Measurements from ENCODE around the gene CPLX3. TPM values are rescaled to one million over a fixed set of nuclear protein-coding genes. Genes with fewer than 3 reads are reported as not detected.

Gene CPLX3
- polyA plus RNA-seq, 3 donors from 2014 or later, result not detected

GRCh38 chr15:74841891-74842373 is 15.5 kb downstream of the CPLX3 start:
- H3K9me3 Mint-ChIP-seq, result no peaks in the 10 kb centered on the region
- H3K27me3 Mint-ChIP-seq (ENCODE audit: low read depth in 3 of 3), result peaks cover 0 to 9% (median 7%) of the 10 kb centered on the region in 3 donors
- peaks cover 0 to 9% (median 4%) of the 10 kb centered on the region in 3 donors for H3K36me3 Mint-ChIP-seq
- peak overlapping the region in 3 of 6 donors; percentile 28 to 81 (median 45) for H3K27ac Mint-ChIP-seq
- no peak for DNase-seq
- peaks cover 45 to 53% of the 10 kb centered on the region in 2 donors for H3K4me1 Mint-ChIP-seq
- H3K4me3 Mint-ChIP-seq, result peak overlapping the region; percentile 60 to 89 (median 86)

- Mint-ChIP-seq H3K27ac (peak within 1 kb of the TSS; percentile 87 to 97 (median 94)), H3K36me3 (peaks cover 4 to 12% (median 7%) of the 10 kb centered on the region in 3 donors), H3K4me1 (peaks cover 45 to 54% of the 10 kb centered on the region in 2 donors), H3K9me3 (no peaks in the 10 kb centered on the region), H3K27me3 (ENCODE audit: low read depth in 3 of 3) (peaks cover 0 to 7% (median 7%) of the 10 kb centered on the region in 3 donors), H3K4me3 (peak within 1 kb of the TSS; percentile 85 to 94 (median 88))
- peak; percentile 93 for DNase-seq
These were observed 16.4 kb downstream of the CPLX3 start, which contains the start of gene ULK3 for GRCh38 chr15:74842581-74843444. ULK3 (minus strand) TSS chr15:74843156; CDS start chr15:74843105, 51 bp downstream.

- Mint-ChIP-seq H3K36me3 (peaks cover 4 to 18% (median 7%) of the 10 kb centered on the region in 3 donors), H3K4me1 (peaks cover 45 to 54% of the 10 kb centered on the region in 2 donors), H3K9me3 (no peaks in the 10 kb centered on the region), H3K4me3 (peak overlapping the region; percentile 85 to 94 (median 88)), H3K27me3 (ENCODE audit: low read depth in 3 of 3) (peaks cover 0 to 7% (median 7%) of the 10 kb centered on the region in 3 donors), H3K27ac (peak overlapping the region; percentile 87 to 96 (median 91))
- DNase-seq, result no peak
These were observed 17.0 kb downstream of the CPLX3 start for GRCh38 chr15:74843445-74843828.

- no peak for DNase-seq
- Mint-ChIP-seq H3K27me3 (ENCODE audit: low read depth in 3 of 3) (peaks cover 0 to 7% (median 7%) of the 10 kb centered on the region in 3 donors), H3K27ac (peak overlapping the region in 5 of 6 donors; percentile 87 to 97 (median 93)), H3K4me1 (peaks cover 45 to 54% of the 10 kb centered on the region in 2 donors), H3K9me3 (no peaks in the 10 kb centered on the region), H3K4me3 (peak overlapping the region; percentile 85 to 94 (median 88)), H3K36me3 (peaks cover 4 to 21% (median 7%) of the 10 kb centered on the region in 3 donors)
These were observed 17.5 kb downstream of the CPLX3 start for GRCh38 chr15:74843891-74844299.

GRCh38 chr15:74844319-74845207 is 18.1 kb downstream of the CPLX3 start:
- H3K4me3 Mint-ChIP-seq, result peak overlapping the region; percentile 60 to 94 (median 88)
- peaks cover 45 to 54% of the 10 kb centered on the region in 2 donors for H3K4me1 Mint-ChIP-seq
- no peak for DNase-seq
- no peaks in the 10 kb centered on the region for H3K9me3 Mint-ChIP-seq
- peak overlapping the region; percentile 87 to 97 (median 92) for H3K27ac Mint-ChIP-seq
- peaks cover 5 to 21% (median 7%) of the 10 kb centered on the region in 3 donors for H3K36me3 Mint-ChIP-seq
- H3K27me3 Mint-ChIP-seq (ENCODE audit: low read depth in 3 of 3), result peaks cover 0 to 7% (median 5%) of the 10 kb centered on the region in 3 donors

- Mint-ChIP-seq H3K27me3 (ENCODE audit: low read depth in 3 of 3) (peaks cover 0 to 7% (median 5%) of the 10 kb centered on the region in 3 donors), H3K27ac (peak overlapping the region; percentile 87 to 97 (median 92)), H3K4me3 (peak overlapping the region; percentile 60 to 94 (median 88)), H3K4me1 (peaks cover 45 to 54% of the 10 kb centered on the region in 2 donors), H3K36me3 (peaks cover 7 to 24% (median 8%) of the 10 kb centered on the region in 3 donors), H3K9me3 (no peaks in the 10 kb centered on the region)
- DNase-seq, result peak; percentile 43 to 57 (median 44)
These were observed 18.8 kb downstream of the CPLX3 start for GRCh38 chr15:74845208-74845568.

- H3K36me3 Mint-ChIP-seq, result peaks cover 7 to 24% (median 8%) of the 10 kb centered on the region in 3 donors
- peak overlapping the region; percentile 87 to 97 (median 92) for H3K27ac Mint-ChIP-seq
- peaks cover 45 to 54% of the 10 kb centered on the region in 2 donors for H3K4me1 Mint-ChIP-seq
- DNase-seq, result peak; percentile 13 to 31 (median 20)
- H3K27me3 Mint-ChIP-seq (ENCODE audit: low read depth in 3 of 3), result peaks cover 0 to 7% (median 5%) of the 10 kb centered on the region in 3 donors
- H3K4me3 Mint-ChIP-seq, result peak overlapping the region; percentile 60 to 94 (median 88)
- no peaks in the 10 kb centered on the region for H3K9me3 Mint-ChIP-seq
These were observed 19.2 kb downstream of the CPLX3 start for GRCh38 chr15:74845581-74845980.

GRCh38 chr15:74847432-74847831 is 21.0 kb downstream of the CPLX3 start:
- H3K4me3 Mint-ChIP-seq, result no peak overlapping the region
- H3K27ac Mint-ChIP-seq, result peak overlapping the region in 5 of 6 donors; percentile 36 to 75 (median 61)
- DNase-seq, result no peak
- peaks cover 32 to 38% of the 10 kb centered on the region in 2 donors for H3K4me1 Mint-ChIP-seq
- peaks cover 0 to 6% (median 4%) of the 10 kb centered on the region in 3 donors for H3K27me3 Mint-ChIP-seq (ENCODE audit: low read depth in 3 of 3)
- H3K36me3 Mint-ChIP-seq, result peaks cover 8 to 34% (median 10%) of the 10 kb centered on the region in 3 donors
- no peaks in the 10 kb centered on the region for H3K9me3 Mint-ChIP-seq

- DNase-seq, result no peak
- no peaks in the 10 kb centered on the region for H3K9me3 Mint-ChIP-seq
- peaks cover 9 to 12% of the 10 kb centered on the region in 2 donors for H3K4me1 Mint-ChIP-seq
- H3K4me3 Mint-ChIP-seq, result no peak overlapping the region
- H3K27ac Mint-ChIP-seq, result peak overlapping the region in 3 of 6 donors; percentile 14 to 46 (median 23)
- H3K27me3 Mint-ChIP-seq (ENCODE audit: low read depth in 3 of 3), result peaks cover 0 to 4% (median 0%) of the 10 kb centered on the region in 3 donors
- peaks cover 9 to 45% (median 14%) of the 10 kb centered on the region in 3 donors for H3K36me3 Mint-ChIP-seq
These were observed 24.0 kb downstream of the CPLX3 start for GRCh38 chr15:74850393-74850792.

- H3K4me1 Mint-ChIP-seq, result peaks cover 9 to 10% of the 10 kb centered on the region in 2 donors
- DNase-seq, result no peak
- H3K36me3 Mint-ChIP-seq, result peaks cover 10 to 45% (median 14%) of the 10 kb centered on the region in 3 donors
- H3K9me3 Mint-ChIP-seq, result no peaks in the 10 kb centered on the region
- H3K27me3 Mint-ChIP-seq (ENCODE audit: low read depth in 3 of 3), result peaks cover 0 to 2% (median 0%) of the 10 kb centered on the region in 3 donors
- no peak overlapping the region for H3K4me3 Mint-ChIP-seq
- no peak overlapping the region for H3K27ac Mint-ChIP-seq
These were observed 25.5 kb downstream of the CPLX3 start for GRCh38 chr15:74851960-74852359.

- Mint-ChIP-seq H3K27ac (no peak overlapping the region), H3K4me1 (peaks cover 35% of the 10 kb centered on the region in 2 donors), H3K9me3 (no peaks in the 10 kb centered on the region), H3K27me3 (ENCODE audit: low read depth in 3 of 3) (peaks cover 0 to 2% (median 0%) of the 10 kb centered on the region in 3 donors), H3K4me3 (no peak overlapping the region), H3K36me3 (peaks cover 7 to 27% (median 10%) of the 10 kb centered on the region in 3 donors)
- no peak for DNase-seq
These were observed 28.1 kb downstream of the CPLX3 start for GRCh38 chr15:74854453-74855022.

- peaks cover 0 to 2% (median 0%) of the 10 kb centered on the region in 3 donors for H3K27me3 Mint-ChIP-seq (ENCODE audit: low read depth in 3 of 3)
- DNase-seq, result no peak
- H3K9me3 Mint-ChIP-seq, result no peaks in the 10 kb centered on the region
- H3K4me3 Mint-ChIP-seq, result no peak overlapping the region
- peaks cover 38 to 40% of the 10 kb centered on the region in 2 donors for H3K4me1 Mint-ChIP-seq
- peaks cover 7 to 24% (median 7%) of the 10 kb centered on the region in 3 donors for H3K36me3 Mint-ChIP-seq
- peak overlapping the region in 5 of 6 donors; percentile 35 to 64 (median 45) for H3K27ac Mint-ChIP-seq
These were observed 29.4 kb downstream of the CPLX3 start for GRCh38 chr15:74855857-74856256.
